NCI-H1048 (cell line): ENCODE data around the gene DNAJB6.

Experiments
- DNase-seq: peaks from one replicate; lab custom pipeline; 2025; lab: John Stamatoyannopoulos, UW

DNAJB6 gene

GRCh38 chr7:157397036-157397720 lies 60.4 kb downstream of the DNAJB6 start:
- no peak for DNase-seq

GRCh38 chr7:157397731-157398691 lies 61.2 kb downstream of the DNAJB6 start:
- DNase-seq, result no peak

- no peak for DNase-seq
These were observed 62.4 kb downstream of the DNAJB6 start for GRCh38 chr7:157399086-157399687.

GRCh38 chr7:157400171-157400860 lies 63.5 kb downstream of the DNAJB6 start:
- no peak for DNase-seq

- DNase-seq, result no peak
These were observed 65.0 kb downstream of the DNAJB6 start for GRCh38 chr7:157401567-157402387.

GRCh38 chr7:157402388-157402703 lies 65.5 kb downstream of the DNAJB6 start:
- DNase-seq, result no peak

GRCh38 chr7:157402911-157403534 lies 66.2 kb downstream of the DNAJB6 start:
- no peak for DNase-seq

GRCh38 chr7:157403646-157404401 lies 67.0 kb downstream of the DNAJB6 start:
- no peak for DNase-seq

- no peak for DNase-seq
These were observed 68.2 kb downstream of the DNAJB6 start for GRCh38 chr7:157404845-157405481.

GRCh38 chr7:157405501-157405900 lies 68.7 kb downstream of the DNAJB6 start:
- DNase-seq, result no peak

- DNase-seq, result no peak
These were observed 69.4 kb downstream of the DNAJB6 start for GRCh38 chr7:157405914-157406810.

GRCh38 chr7:157406971-157407370 lies 70.2 kb downstream of the DNAJB6 start:
- no peak for DNase-seq

GRCh38 chr7:157407512-157408257 lies 70.9 kb downstream of the DNAJB6 start:
- DNase-seq, result no peak

- no peak for DNase-seq
These were observed 71.7 kb downstream of the DNAJB6 start for GRCh38 chr7:157408258-157409101.

GRCh38 chr7:157409149-157409752 lies 72.4 kb downstream of the DNAJB6 start:
- no peak for DNase-seq
